ENCODE results near the gene LAMA3. TPM values are rescaled to one million over a fixed set of nuclear protein-coding genes. Genes with fewer than 3 reads are reported as not detected.

LAMA3 gene
- total RNA-seq, 1 donor from 2014 or later, result 40.1 TPM

DNA sequence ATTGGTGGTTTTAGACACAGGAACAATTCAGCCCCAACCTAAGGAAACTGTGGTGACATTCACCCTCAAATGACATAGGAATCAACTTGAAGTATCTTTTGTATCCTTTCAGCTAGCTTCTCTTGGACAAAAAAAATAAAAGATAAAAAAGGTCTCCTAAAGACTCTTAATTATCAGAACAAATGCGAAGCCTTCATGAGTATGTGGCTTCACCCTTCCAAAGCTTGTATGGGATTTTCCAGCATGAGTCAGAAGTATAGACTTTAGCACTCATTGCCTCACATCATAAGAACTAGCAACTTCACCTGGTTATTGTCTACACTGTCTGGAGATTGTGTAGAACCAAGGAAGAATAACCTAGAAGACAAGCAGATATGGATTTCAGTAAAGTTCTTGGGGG lies 135.4 kb downstream of the LAMA3 start:
- peak; percentile 34 for ATAC-seq

GRCh38 chr18:23825496-23825895 lies 136.2 kb downstream of the LAMA3 start:
- ATAC-seq, result no peak

DNA sequence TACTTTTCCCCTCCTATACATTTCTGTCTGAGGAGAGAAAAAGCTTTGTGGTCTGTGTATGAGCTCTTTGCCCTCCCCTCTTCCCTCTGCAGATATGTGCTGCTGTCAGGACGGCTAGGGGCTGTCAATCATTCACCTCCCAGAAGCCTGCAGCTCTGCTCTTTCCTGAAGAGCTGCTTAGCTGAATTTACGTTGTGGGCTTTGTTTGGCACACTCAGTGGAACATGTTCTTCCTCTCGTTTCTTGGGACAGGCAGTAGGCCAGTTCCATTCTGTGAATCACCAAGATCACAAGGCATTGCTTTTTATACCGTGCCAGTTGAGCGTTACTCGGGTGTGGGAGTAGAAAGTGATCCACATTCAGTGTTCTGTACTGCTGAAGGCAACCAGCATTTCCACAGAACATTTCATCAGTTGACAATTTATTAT lies 136.7 kb downstream of the LAMA3 start:
- ATAC-seq, result peak; percentile 86

DNA sequence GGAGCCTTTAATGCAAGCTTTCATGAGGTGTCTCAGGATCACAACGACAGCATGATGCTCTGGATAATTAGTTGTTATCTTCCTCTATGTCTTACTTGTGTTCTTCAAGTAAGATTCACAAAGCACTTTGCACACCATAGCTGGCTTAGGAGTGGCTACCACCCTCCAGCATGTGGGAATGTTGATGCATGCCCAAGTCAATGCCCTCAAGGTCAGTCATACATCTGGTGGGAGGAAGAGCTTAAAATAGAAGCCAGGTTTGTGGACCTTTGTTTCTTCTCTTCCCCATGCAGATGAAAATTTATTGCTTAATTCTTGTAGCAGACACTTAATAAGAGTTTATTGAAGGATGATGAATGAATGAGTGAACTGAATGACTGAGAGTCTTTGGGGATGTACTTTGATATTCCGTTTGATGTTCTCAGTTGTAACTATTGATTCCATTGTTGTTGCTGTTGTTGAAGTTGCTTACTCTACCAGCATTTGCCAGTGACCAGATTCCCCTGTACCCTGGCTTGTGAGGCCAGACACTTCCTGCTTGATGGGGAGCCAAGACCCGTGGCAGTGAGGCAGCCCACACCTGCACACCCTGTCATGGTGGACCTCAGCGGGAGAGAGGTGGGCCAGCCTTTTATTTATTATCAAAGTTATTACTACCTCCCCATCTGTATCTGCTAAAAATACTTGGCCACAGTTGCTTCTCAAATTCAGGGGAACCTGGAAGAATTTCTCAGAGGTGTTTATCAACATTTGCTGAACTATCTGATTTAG lies 137.8 kb downstream of the LAMA3 start:
- no peak for ATAC-seq

DNA sequence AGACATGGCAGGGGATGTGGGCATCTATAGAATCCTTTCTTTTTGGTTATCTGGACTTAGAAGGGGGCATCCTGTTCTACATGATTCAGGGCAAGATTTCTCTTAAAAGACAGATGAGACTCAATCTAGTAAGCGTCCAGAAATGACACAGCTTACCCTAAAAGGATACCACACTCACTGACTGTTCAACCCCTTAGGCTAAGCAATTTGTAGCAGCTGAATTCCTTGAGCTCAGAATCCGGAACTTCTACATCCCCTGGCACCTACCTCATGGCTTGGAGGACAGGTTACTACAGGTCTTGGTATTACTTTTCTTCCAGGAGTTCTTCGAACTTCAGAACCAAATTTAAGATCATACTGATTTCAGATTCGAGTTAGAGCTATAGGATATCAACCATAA lies 138.4 kb downstream of the LAMA3 start:
- ATAC-seq, result peak; percentile 48

DNA sequence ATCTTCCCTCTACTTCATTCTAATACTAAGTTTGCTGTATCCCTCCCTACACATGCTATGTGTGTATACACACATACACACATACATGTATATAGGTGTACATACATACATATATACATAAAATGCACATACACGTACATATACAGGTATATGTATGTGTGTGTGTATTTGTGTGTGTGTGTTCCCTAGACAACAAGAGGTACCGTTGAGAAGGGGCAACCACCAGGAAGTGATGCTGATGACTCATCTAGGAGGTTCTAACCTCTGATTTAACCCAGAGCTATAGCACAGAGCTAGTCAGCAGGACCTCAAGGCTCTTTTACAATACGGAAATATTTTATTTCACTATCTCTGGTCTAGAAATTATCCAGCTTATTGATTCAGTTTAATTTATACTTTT lies 139.2 kb downstream of the LAMA3 start:
- ATAC-seq, result peak; percentile 70

- ATAC-seq, result no peak
Observed at GRCh38 chr18:23832911-23833310, 143.7 kb downstream of the LAMA3 start.

GRCh38 chr18:23833714-23834113 lies 144.5 kb downstream of the LAMA3 start:
- ATAC-seq, result no peak

GRCh38 chr18:23835091-23835490 lies 145.8 kb downstream of the LAMA3 start:
- peak; percentile 55 for ATAC-seq

DNA sequence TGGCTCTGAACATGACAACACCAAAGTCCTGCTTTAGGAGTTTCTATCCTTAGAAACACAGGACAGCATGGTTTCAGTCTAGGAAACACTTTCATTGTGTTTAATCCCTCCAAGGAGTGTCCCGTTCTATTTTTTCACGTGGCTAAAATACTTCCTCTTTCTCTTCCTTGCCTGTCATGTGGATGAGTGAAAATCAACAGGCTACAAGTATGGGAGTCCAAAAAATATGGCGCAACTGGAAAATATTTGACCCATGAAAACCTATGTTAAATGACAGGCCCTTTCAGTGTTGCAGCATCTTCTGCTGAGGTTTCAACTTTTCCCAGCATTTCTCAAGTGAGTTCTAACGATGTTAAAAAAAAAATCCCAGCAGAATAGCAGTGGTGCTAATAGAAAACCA lies 146.3 kb downstream of the LAMA3 start:
- ATAC-seq, result peak; percentile 53

GRCh38 chr18:23837591-23837990 lies 148.3 kb downstream of the LAMA3 start:
- no peak for ATAC-seq

GRCh38 chr18:23838233-23838632 lies 149.0 kb downstream of the LAMA3 start:
- ATAC-seq, result no peak

DNA sequence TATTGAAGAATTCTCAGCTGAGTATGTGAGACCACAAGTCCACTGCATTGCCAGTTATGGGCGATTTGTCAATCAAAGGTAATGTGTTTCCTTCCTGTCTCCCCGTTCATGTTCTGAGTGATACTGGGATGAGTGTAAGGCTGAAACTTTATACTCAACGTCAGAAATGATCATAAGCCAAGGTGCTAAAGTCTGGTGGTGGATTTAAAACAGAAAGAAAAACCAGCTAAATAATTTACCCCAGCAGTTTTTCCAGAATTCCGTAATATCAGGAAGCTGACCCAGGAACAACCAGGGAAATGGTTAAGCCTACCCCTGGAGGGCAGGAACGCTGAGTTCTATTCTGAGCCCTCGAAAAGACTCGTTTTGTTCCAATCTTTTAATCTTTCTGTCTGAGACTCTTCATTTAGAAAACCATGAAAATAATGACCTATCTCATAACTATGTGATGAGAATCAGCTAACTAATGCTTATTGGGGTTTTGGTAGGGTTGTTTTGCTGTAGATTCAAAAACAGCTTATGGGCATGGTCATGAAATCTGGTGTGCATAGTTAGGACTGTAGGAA lies 149.6 kb downstream of the LAMA3 start:
- ATAC-seq, result no peak

GRCh38 chr18:23842305-23842704 lies 153.1 kb downstream of the LAMA3 start:
- no peak for ATAC-seq

GRCh38 chr18:23844991-23845680 lies 155.9 kb downstream of the LAMA3 start:
- no peak for ATAC-seq

DNA sequence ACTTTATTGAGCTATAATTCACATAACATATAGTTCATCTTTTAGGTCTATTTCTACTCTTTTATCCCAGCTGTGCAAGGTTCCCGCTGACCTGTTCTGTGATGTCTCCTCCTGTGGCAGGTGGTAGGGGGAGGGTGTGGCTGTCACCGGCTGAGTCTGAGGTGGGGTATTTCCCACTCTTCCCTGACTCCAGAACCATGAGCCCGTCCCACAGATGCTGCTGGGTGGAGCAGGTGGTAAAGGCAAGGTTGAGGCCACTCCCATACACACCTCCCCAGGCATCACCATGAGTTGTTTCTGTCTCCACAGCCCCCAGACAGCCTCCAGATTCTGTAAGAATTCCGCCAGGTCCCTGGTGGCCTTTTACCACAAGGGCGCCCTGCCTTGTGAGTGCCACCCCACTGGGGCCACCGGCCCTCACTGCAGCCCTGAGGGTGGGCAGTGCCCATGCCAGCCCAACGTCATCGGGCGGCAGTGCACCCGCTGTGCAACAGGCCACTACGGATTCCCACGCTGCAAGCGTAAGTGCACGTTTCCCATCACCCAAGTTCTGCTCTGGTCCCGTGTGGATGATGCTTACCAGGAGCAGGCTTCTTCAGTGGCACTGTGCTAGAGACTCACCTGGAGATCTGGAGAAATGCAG lies 156.9 kb downstream of the LAMA3 start:
- ATAC-seq, result no peak

GRCh38 chr18:23847321-23847986 lies 158.2 kb downstream of the LAMA3 start:
- no peak for ATAC-seq

GRCh38 chr18:23849141-23849540 lies 159.9 kb downstream of the LAMA3 start:
- ATAC-seq, result no peak

GRCh38 chr18:23850215-23850614 lies 161.0 kb downstream of the LAMA3 start:
- ATAC-seq, result no peak

DNA sequence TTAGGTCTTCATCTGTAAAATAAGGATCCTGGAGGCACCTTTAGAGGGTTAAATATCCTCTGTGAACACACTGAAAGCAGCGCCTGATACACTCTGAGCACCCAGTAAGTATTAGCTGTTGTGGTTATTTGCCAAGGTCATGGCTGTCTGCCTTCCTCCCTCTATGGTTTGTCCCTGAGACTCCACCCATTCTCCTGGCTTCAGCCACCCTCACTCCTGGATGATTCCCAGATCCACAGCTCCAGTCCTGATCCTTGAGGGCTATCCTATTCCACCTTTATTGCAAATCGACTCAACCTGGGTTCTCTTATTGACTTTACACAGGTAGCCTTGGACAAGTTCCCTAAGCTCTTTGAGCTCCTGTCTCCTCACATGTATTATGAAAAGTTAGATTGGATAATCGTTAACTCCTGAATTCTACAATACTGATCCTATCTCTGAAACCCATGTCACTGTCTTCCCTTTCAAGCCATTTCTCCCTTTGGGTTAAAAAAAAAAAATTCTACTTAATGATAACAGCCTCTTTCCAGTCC lies 162.3 kb downstream of the LAMA3 start:
- no peak for ATAC-seq

DNA sequence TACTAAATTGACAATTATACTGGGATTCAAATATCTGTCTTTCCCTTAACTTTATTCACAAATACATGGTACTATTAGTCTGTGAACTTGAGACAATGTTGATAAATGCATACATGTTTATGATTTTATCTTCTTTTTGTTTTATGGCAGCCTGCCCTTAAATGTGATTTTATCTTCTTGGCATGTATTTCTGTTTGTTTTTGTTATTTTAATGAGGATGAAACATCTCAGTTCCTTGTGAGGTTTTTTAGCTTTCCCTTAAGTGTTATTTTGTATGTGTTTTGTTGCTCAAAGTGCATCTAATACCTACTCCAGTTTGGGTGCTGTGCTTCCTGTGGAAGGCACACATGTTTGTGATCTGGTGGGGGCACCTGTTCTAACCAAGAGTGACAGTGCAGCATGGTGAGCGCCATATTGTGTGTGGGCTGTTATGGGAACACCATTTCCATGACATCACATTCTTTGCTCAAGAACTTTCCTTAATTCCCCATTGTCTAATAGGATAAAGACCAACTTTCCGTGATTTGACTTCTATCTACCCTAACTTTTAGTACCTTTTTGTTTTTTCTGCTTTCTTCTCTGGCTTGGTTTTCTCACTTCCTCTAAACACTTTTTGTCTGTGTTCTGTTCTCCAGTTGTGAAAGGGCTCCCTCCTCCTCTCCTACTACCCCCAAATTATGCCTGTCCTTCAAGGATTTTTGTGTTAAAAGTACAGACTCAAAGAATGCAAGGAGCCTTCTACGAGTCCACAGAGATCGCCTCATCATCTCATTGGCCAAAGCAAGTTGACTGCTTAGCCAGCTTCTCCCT lies 163.2 kb downstream of the LAMA3 start:
- no peak for ATAC-seq

All from esophagus mucosa (tissue), 1 donor.